Measurements from ENCODE around the gene UNCX.

The UNCX gene

GRCh38 chr7:1218541-1219165, 14.0 kb upstream of the UNCX start:
- no peak for DNase-seq

GRCh38 chr7:1219498-1219897, 13.2 kb upstream of the UNCX start:
- DNase-seq: no peak

- no peak for DNase-seq
These were observed 12.5 kb upstream of the UNCX start for GRCh38 chr7:1220000-1220726.

GRCh38 chr7:1220977-1221745, 11.5 kb upstream of the UNCX start:
- DNase-seq: no peak

- DNase-seq: no peak
These were observed 9.3 kb upstream of the UNCX start for GRCh38 chr7:1223196-1223981.

GRCh38 chr7:1224086-1224716, 8.5 kb upstream of the UNCX start:
- no peak for DNase-seq

- DNase-seq: no peak
These were observed 7.6 kb upstream of the UNCX start for GRCh38 chr7:1225030-1225429.

- DNase-seq: no peak
These were observed 7.1 kb upstream of the UNCX start for GRCh38 chr7:1225441-1226185.

GRCh38 chr7:1226186-1226901, 6.3 kb upstream of the UNCX start:
- no peak for DNase-seq

- DNase-seq: no peak
These were observed 5.4 kb upstream of the UNCX start for GRCh38 chr7:1227071-1227804.

GRCh38 chr7:1227814-1228544, 4.7 kb upstream of the UNCX start:
- no peak for DNase-seq

- DNase-seq: no peak
These were observed 4.0 kb upstream of the UNCX start for GRCh38 chr7:1228545-1229201.

GRCh38 chr7:1229202-1229947, 3.3 kb upstream of the UNCX start:
- no peak for DNase-seq

- no peak for DNase-seq
These were observed 2.7 kb upstream of the UNCX start for GRCh38 chr7:1229956-1230355.

GRCh38 chr7:1230411-1231213, 2.1 kb upstream of the UNCX start:
- DNase-seq: no peak

- no peak for DNase-seq
These were observed 1.2 kb upstream of the UNCX start for GRCh38 chr7:1231214-1232102.

- no peak for DNase-seq
These were observed 587 bp upstream of the UNCX start for GRCh38 chr7:1232103-1232466.
